NB4 (cell line): ENCODE measurements around the gene PODXL.

ENCODE experiments used
- POLR2A ChIP-seq: IDR thresholded peaks from 2 replicates; pipeline ENCODE4 v1.6.1; 2011; ENCODE audit warnings: mild to moderate bottlenecking; ENCODE audit not compliant: insufficient read length; ENCODE audit errors: extremely low read depth
- TF ChIP-seq, protein P1 (sequence below): IDR thresholded peaks from one replicate; pipeline ENCODE4 v1.5.1; 2012; ENCODE audit warnings: low read depth, low read length
- TF ChIP-seq, protein P2 (sequence below): IDR thresholded peaks from 2 replicates; pipeline ENCODE4 v1.6.1; 2011; ENCODE audit warnings: low read depth, low read length

DNA sequence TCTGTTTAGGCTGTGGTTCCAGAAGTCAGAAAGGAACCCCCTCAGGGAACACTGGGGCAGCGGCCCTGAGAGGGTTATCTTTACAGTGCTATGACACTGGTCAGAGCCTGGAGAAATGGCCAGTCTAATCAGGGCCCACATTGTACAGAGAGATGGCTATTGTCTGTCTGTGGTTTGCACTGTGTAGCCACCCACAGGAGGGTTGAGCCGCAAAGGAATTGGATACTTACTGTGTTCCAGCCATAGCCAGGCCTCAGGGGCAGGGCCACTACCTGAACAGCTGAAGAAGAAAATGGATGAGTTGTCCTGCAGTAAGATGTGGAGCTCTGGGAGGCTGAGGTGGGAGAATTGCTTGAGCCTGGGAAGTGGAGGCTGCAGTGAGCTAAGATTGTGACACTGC lies 47.5 kb upstream of the PODXL start:
- TF ChIP-seq, protein P1, sequence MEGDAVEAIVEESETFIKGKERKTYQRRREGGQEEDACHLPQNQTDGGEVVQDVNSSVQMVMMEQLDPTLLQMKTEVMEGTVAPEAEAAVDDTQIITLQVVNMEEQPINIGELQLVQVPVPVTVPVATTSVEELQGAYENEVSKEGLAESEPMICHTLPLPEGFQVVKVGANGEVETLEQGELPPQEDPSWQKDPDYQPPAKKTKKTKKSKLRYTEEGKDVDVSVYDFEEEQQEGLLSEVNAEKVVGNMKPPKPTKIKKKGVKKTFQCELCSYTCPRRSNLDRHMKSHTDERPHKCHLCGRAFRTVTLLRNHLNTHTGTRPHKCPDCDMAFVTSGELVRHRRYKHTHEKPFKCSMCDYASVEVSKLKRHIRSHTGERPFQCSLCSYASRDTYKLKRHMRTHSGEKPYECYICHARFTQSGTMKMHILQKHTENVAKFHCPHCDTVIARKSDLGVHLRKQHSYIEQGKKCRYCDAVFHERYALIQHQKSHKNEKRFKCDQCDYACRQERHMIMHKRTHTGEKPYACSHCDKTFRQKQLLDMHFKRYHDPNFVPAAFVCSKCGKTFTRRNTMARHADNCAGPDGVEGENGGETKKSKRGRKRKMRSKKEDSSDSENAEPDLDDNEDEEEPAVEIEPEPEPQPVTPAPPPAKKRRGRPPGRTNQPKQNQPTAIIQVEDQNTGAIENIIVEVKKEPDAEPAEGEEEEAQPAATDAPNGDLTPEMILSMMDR: no peak
- TF ChIP-seq POLR2A: no peak
- TF ChIP-seq, protein P2, sequence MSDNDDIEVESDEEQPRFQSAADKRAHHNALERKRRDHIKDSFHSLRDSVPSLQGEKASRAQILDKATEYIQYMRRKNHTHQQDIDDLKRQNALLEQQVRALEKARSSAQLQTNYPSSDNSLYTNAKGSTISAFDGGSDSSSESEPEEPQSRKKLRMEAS: no peak
